ENCODE data around the gene TOMM5.

TOMM5 gene

DNA sequence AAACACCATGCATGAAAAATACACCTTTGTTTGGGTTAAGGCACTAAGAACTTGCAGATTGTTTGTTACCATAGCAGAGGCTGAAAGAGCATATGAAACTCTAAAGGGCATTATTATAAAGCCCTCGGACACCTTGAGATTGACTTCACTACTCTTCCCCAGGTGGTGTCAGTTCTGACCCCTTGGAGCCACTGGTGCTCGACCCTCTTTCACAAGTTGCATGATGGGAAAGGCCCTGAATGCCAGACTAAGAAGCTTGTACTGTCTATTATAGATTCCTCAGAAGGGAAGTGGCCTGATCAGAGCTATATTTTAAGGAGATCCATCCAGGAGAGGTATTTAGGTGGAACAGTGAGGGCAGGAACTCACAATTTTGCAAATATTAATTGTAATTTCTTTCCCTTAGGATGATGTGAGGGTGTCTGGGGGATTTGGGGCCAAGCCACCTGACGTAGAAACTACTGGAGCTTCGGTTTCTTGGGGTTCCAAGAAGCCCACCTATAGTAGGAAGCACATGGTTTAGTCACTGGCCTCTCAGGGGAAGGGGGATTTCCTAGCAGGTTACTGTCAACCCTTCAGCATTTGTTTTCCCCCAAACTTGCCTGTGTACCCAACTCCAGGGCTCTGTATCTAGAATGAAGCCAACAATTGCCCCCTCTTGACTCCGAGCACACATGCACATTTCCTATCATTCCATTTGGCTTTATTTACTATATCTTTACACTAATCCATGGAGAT lies 32.4 kb downstream of the TOMM5 start:
- TF ChIP-seq, protein P1, sequence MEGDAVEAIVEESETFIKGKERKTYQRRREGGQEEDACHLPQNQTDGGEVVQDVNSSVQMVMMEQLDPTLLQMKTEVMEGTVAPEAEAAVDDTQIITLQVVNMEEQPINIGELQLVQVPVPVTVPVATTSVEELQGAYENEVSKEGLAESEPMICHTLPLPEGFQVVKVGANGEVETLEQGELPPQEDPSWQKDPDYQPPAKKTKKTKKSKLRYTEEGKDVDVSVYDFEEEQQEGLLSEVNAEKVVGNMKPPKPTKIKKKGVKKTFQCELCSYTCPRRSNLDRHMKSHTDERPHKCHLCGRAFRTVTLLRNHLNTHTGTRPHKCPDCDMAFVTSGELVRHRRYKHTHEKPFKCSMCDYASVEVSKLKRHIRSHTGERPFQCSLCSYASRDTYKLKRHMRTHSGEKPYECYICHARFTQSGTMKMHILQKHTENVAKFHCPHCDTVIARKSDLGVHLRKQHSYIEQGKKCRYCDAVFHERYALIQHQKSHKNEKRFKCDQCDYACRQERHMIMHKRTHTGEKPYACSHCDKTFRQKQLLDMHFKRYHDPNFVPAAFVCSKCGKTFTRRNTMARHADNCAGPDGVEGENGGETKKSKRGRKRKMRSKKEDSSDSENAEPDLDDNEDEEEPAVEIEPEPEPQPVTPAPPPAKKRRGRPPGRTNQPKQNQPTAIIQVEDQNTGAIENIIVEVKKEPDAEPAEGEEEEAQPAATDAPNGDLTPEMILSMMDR (conservative IDR thresholded peaks at IDR 0.05) = no peak
- H3K27ac ChIP-seq = no peak overlapping the region

DNA sequence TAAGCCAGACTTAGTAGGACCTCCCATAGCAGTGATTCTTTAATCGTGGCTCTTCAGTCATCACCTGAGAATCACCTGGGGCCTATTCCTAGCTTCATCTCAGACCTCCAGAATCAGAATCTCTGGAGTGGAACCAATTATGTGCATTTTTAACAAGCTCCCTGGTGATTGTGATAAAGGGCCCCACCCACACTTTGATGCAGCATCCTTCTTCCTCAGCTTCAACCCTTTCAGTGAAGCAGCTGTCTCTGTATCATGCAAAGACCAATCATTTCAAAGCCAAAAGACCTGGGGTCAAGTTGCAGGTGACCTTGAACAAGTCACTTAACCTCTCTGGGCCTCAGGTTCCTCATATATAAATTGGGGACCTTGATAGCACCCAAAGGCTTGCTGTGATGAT lies 33.3 kb downstream of the TOMM5 start:
- H3K27ac ChIP-seq = no peak overlapping the region
- TF ChIP-seq, protein P1 (conservative IDR thresholded peaks at IDR 0.05) = no peak

DNA sequence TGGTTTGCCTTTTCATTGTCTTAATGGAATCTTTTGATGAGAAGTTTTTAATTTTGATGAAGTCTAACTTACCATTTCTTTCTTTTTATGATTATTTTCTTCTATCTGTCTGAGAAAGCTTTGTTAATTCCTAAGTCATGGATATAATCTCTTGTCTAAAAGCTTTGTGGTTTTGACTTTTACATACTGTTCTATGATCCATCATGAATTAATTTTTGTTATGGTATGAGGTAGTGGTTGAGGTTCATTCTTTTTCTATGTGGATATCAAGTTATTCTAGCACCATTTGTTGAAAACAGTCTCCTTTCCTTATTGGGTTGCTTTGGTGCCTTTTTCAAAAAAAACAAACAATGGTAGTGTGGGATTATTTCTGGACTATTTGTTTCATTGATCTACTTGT lies 36.6 kb downstream of the TOMM5 start:
- H3K27ac ChIP-seq = no peak overlapping the region
- TF ChIP-seq, protein P1 (conservative IDR thresholded peaks at IDR 0.05) = no peak

DNA sequence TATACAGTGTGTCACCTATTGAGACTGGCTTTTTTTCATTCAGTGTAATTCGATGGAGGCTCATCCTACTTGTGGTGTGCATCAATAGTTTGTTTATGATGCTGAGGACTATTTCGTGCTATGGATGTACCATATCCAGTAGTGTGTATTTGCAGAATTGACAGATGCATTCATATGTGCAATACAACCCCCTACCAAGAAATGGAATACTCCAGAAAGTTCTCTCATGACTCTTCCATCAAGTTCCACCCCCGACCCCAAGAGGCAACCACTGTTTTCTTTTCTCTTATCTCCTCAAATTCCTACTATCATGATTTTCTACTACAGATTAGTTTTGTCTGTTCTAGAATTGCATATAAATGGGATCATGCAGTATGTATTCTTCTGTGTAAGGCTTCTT lies 38.1 kb downstream of the TOMM5 start:
- H3K27ac ChIP-seq = no peak overlapping the region
- TF ChIP-seq, protein P1 (conservative IDR thresholded peaks at IDR 0.05) = no peak

DNA sequence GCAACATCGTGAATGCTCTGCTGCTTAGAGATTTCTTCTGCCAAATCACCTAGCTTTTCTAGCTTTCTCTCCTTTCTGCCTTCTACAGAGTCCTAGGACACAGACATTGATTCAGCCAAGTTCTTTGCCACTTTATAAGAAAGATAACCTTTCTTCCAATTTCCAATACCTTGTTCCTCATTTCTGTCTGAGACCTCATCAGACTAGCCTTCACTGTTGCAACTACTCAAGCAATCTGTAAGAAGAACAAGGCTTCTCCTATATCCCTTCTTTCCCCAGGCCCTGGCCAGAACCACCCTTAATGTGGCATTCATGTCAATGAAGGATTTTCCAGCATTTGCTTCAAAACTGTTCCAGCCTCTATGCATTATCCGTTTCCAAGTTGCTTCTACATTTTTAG lies 40.5 kb downstream of the TOMM5 start:
- TF ChIP-seq, protein P1 (conservative IDR thresholded peaks at IDR 0.05) = no peak
- no peak overlapping the region for H3K27ac ChIP-seq

DNA sequence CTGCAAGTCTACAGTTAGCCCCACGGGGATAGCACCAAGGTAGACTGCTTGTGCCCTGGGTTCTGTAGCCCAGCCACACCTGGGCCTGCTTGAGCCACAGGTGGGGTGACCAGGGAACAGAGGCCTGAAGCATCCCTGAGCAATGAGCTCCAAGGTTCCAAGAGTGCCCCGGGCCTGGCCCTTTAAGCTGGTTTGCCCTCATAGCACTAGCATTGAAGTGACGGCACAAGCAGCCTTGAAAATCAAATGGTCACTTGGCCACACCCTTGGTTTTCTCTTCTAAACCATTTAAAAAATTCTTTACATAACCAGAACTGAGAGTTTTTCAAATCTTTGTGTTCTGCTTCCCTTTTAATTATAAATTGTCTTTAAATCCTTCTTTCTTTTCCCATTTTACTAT lies 40.9 kb downstream of the TOMM5 start:
- TF ChIP-seq, protein P1 (conservative IDR thresholded peaks at IDR 0.05) = no peak
- no peak overlapping the region for H3K27ac ChIP-seq

DNA sequence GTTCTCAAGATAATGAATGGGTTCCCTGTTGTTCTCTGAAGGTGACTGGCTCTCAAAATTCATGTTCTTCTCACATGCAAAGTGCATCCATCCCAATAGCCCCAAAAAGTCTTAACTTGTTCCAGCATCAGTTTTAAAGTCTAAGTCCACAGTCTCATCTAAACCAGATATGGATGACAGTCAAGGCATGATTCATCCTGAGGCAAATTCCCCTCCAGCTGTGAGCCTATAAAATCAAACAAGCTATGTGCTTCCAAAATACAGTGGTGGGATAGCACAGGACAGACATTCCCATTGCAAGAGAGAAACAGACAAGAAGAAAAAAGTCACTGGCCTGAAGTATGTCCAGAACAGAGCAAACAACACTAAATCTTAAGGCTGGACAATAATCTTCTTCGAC lies 41.6 kb downstream of the TOMM5 start:
- TF ChIP-seq, protein P1 (conservative IDR thresholded peaks at IDR 0.05) = no peak
- no peak overlapping the region for H3K27ac ChIP-seq

All from VCaP (cell line).